Activated T-helper 2 cell treated with anti-CD3 and anti-CD28 coated beads, Interferon-gamma antibody, Interleukin-2, Interleukin-4, amounts not matched to agents 10 μg/mL and 5 μg/mL and 100 μg/mL, durations not matched to agents 14 hours and 24 hours and 36 hours (primary cell): ENCODE data around the gene CRY1. TPM values are rescaled to one million over a fixed set of nuclear protein-coding genes. Genes with fewer than 3 reads are reported as not detected.
"Not testable (repeated sequence)": the region's sequence is repeated elsewhere in the genome, so short reads cannot be mapped to it uniquely, and the experiment has no call there.

Experiments
- DNase-seq: peaks from one replicate; pipeline ENCODE4 v3.0.0; 2021; ENCODE audit warnings: low spot score
- H3K27ac Mint-ChIP-seq: one replicate; pipeline ENCODE4 v1.8.0; 2021; ENCODE audit warnings: mixed read lengths
- H3K27me3 Mint-ChIP-seq: one replicate; pipeline ENCODE4 v1.8.0; 2021; ENCODE audit warnings: low read depth, mixed read lengths
- H3K36me3 Mint-ChIP-seq: one replicate; pipeline ENCODE4 v1.8.0; 2021; ENCODE audit warnings: low read depth, mixed read lengths
- H3K4me1 Mint-ChIP-seq: one replicate; pipeline ENCODE4 v1.8.0; 2021; ENCODE audit warnings: low read depth, mixed read lengths
- H3K4me3 Mint-ChIP-seq: one replicate; pipeline ENCODE4 v1.8.0; 2021; ENCODE audit warnings: low read depth, mild to moderate bottlenecking, moderate library complexity, mixed read lengths
- H3K9me3 Mint-ChIP-seq: one replicate; pipeline ENCODE4 v1.8.0; 2021; ENCODE audit warnings: mixed read lengths
- intact Hi-C: fragments of 100-400 bp; cut with micrococcal nuclease; formaldehyde crosslinking; loops from one replicate; pipeline ENCODE4 v1.15.1; 2023
- total RNA-seq: library from RNA; stranded (reverse); gene quantifications from 2 replicates; pipeline ENCODE4 v1.2.3, GENCODE V29; 2022

Gene CRY1
- total RNA-seq, 1 donor from 2014 or later = 25.4 TPM

DNA sequence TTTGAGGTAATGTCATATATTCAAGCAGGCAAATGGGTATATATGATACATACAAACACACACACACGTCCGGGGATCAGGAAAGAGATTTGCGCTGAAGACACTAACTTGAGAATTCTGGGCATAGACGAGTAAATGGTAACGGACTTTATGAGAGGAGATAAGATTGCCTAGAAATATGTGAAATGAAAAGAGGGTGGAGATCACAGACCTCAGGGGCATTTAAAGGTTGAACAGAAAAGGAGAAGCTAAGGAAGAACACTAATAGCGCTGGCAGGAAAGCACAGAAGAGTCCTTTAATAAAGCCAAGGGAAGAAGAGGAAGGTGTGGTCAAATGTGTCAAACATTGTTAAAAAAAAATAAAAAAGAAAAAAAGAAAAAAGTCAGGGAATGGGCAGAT, 13.1 kb downstream of the CRY1 start:
- no peaks in the 10 kb centered on the region for H3K27me3 Mint-ChIP-seq
- peaks cover 4% of the 10 kb centered on the region for H3K36me3 Mint-ChIP-seq
- no peaks in the 10 kb centered on the region for H3K4me1 Mint-ChIP-seq
- H3K27ac Mint-ChIP-seq = no peak overlapping the region
- peaks cover 13% of the 10 kb centered on the region for H3K9me3 Mint-ChIP-seq
- no peak overlapping the region for H3K4me3 Mint-ChIP-seq
- intact Hi-C loops = no loop called here
- DNase-seq = no peak

DNA sequence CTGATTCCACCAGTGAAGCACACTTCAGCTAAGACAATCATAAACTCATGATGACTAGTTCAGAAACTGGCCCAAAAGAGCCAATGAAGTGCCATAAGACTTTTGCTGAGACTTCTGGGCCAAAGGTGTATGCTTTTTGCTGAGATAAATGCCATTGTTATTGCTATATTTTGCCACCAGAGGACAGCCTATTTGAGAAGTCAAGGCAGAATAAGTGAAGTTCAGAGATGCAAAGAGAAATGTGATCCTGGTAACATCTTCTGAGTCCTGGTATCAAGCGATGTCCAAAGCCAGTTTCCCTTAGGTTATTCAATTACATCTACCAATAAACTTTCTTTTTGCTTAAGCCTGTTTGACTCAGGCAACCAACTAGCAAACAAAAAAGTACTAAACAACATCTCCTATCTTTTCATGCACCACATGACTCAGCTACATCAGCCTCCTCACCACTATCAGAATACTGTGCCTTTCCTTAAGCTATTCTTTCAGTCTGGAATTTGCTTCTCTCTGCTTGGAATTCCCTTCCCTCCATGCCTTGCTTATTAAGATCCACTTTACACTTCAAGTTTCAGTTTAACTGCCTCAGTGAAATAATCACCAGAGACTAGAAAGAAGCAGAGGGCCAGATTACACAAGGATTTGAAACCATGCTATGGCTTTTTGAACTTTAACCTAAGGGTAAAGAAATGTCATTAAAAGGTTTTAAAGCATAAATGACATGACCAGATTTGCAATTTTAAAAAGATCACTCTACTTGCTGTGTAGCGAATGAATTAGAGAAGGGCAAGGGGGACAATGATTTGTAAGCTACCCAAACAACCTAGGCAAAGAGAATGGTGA, 14.0 kb downstream of the CRY1 start:
- intact Hi-C loops = no loop called here
- Mint-ChIP-seq H3K27me3 (no peaks in the 10 kb centered on the region), H3K9me3 (peaks cover 13% of the 10 kb centered on the region), H3K4me1 (no peaks in the 10 kb centered on the region), H3K27ac (no peak overlapping the region), H3K4me3 (no peak overlapping the region), H3K36me3 (peaks cover 4% of the 10 kb centered on the region)
- DNase-seq = no peak

DNA sequence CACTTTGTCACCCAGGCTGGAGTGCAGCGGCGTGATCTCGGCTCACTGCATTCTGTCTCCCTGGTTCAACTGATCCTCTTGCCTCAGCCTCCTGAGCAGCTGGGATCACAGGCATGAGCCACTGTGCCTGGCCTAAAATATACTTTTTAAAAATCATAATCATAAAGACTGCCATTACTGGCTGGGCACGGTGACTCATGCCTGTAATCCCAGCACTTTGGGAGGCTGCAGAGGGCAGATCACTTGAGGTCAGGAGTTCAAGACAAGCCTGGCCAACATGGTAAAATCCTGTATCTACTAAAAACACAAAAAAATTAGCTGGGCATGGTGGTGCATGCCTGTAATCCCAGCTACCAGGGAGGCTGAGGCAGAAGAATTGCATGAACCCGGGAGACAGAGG, 20.1 kb downstream of the CRY1 start:
- H3K4me3 Mint-ChIP-seq, DNase-seq, H3K4me1 Mint-ChIP-seq, intact Hi-C loops, H3K27ac Mint-ChIP-seq, H3K9me3 Mint-ChIP-seq, H3K36me3 Mint-ChIP-seq, H3K27me3 Mint-ChIP-seq: not testable (repeated sequence)

DNA sequence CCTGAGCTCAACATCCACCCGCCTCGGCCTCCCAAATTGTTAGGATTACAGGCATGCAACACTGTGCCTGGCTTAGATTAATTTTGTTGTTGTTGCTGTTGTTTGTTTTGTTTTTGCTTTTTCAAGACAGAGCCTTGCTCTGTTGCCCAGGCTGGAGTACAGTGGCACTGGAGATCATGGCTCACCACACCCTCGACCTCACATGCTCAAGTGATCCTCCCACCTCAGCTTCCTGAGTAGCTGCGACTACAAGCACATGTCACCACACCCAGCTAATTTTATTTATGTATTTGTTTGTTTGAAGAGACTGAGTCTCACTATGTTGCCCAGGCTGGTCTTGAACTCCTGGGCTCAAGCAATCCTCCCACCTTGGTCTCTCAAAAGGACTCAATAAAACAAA, 26.7 kb downstream of the CRY1 start:
- Mint-ChIP-seq H3K36me3 (peaks cover 4% of the 10 kb centered on the region), H3K27me3 (no peaks in the 10 kb centered on the region), H3K9me3 (no peaks in the 10 kb centered on the region), H3K4me1 (peaks cover 5% of the 10 kb centered on the region), H3K4me3 (no peak overlapping the region), H3K27ac (no peak overlapping the region)
- intact Hi-C loops = no loop called here
- DNase-seq = no peak

DNA sequence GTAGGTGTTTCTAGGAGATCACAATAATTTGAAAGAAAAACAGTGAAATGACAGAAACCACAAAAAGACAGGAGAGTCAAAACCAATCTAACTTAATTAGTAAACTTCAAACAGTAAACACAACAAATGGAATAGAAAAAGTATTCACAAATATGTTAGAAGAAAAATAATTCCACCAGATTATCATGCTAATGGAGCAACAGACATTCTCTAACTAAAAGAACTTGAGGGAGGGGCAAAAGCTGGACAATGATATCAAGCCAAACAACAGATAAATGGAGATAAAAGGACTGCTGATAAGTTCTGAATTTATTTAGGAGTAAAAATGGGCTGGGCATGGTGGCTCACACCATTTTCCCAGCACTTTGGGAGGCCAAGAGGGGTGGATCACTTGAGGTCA, 28.7 kb downstream of the CRY1 start:
- Mint-ChIP-seq H3K9me3 (no peaks in the 10 kb centered on the region), H3K36me3 (peaks cover 4% of the 10 kb centered on the region), H3K4me3 (no peak overlapping the region), H3K4me1 (peaks cover 5% of the 10 kb centered on the region), H3K27ac (no peak overlapping the region), H3K27me3 (no peaks in the 10 kb centered on the region)
- DNase-seq = no peak
- intact Hi-C loops = no loop called here

DNA sequence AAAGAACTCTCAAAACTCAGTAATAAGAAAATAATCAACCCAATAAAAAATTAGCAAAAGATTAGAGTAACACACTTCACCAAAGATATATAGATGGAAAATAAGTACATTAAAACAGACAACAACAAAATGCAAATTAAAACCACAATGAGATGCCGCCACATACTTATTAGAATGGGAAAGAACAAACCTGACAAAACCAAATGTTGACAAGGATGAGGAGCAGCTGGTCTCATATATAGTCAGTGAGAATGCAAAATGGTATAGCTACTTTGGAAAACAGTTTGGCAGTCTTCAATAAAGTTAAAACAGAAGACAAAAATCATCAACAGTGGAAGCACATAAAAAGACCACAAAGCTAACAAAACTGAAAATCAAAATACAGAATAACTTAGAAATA, 29.1 kb downstream of the CRY1 start:
- Mint-ChIP-seq H3K4me3 (no peak overlapping the region), H3K9me3 (no peaks in the 10 kb centered on the region)

DNA sequence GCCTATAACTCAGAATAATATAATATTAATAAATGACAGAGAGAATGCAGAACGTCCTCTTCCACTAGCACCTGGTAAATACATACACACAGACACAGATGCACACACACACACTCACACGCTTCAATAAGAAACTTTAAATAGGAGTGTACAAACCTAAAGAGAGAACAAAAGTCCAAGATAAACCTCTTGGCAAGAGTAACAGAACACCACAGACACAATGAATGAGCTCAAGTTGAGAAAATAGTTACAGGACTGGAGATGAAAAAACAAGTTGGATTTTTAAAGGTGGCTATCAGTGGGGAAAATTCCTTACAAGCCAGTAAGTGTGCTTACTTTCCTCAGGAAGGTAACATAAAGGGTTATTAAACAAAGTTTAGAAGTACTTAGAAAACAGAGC, 35.2 kb downstream of the CRY1 start:
- H3K27ac Mint-ChIP-seq = no peak overlapping the region
- H3K4me3 Mint-ChIP-seq = no peak overlapping the region
- intact Hi-C loops = no loop called here
- DNase-seq = no peak
- H3K9me3 Mint-ChIP-seq = peaks cover 6% of the 10 kb centered on the region
- no peaks in the 10 kb centered on the region for H3K36me3 Mint-ChIP-seq
- peaks cover 2% of the 10 kb centered on the region for H3K27me3 Mint-ChIP-seq
- peaks cover 2% of the 10 kb centered on the region for H3K4me1 Mint-ChIP-seq

More for the DNA sequence above, 29.1 kb downstream of the CRY1 start:
- Mint-ChIP-seq H3K4me1 (peaks cover 5% of the 10 kb centered on the region), H3K27ac (no peak overlapping the region), H3K27me3 (no peaks in the 10 kb centered on the region), H3K36me3 (peaks cover 4% of the 10 kb centered on the region)
- intact Hi-C loops = no loop called here
- DNase-seq = no peak

DNA sequence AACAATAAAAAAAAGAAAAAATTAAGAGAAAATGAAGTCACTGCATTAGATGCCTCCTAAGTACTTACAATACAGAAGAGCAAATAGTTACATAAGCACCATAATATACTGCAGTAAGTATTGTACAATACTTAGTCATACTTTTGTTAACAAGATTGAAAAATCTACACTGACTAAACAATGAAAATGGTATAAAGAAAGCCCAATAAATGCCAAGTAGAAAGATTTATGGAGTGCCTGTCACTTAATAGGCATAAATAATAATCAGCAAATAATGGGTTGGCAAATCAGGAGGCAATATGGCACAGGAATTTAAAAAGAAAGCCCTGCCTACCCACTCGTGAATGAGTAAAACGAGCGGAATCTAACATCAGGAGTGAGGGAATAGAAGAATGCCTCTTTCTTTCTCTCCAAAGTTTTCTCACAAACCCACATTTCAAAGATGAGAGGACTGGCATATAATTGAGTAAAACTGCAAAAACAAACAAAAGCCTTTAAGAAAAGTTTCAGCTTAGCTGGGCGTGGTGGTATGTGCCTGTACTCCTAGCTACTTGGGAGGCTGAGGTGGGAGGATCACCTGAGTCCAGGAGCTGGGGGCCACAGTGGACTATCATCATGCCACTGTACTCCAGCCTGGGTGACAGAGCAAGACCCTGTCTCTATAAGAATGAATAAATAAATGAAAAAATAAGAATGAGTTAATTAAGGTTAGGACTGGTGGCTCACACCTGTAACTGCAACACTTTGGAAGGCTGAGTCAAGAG, 36.1 kb downstream of the CRY1 start:
- H3K27me3 Mint-ChIP-seq = peaks cover 2% of the 10 kb centered on the region
- H3K4me1 Mint-ChIP-seq = peaks cover 2% of the 10 kb centered on the region
- H3K9me3 Mint-ChIP-seq = peaks cover 15% of the 10 kb centered on the region
- no peak for DNase-seq
- no peak overlapping the region for H3K4me3 Mint-ChIP-seq
- no peaks in the 10 kb centered on the region for H3K36me3 Mint-ChIP-seq
- H3K27ac Mint-ChIP-seq = no peak overlapping the region
- intact Hi-C loops = no loop called here

DNA sequence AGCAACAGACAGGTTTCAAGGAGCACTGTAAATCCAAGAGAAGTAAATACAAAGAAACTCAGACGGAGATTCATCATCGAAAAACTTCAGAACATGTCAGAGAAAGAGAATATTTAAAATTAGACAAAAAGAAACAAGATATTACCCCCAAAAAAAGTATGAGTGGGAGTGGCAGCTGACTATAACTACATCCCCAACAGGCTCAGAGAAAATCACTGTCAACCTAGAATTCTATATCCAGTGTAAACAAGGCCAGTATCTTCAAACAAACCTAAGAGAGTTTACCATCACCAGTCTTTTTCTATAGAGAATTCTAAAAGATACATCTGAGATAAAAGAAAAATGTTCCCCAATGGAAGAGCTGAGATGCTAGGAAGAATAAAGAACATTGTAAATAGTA, 39.6 kb downstream of the CRY1 start:
- no peaks in the 10 kb centered on the region for H3K36me3 Mint-ChIP-seq
- H3K9me3 Mint-ChIP-seq = peaks cover 19% of the 10 kb centered on the region
- intact Hi-C loops = no loop called here

DNA sequence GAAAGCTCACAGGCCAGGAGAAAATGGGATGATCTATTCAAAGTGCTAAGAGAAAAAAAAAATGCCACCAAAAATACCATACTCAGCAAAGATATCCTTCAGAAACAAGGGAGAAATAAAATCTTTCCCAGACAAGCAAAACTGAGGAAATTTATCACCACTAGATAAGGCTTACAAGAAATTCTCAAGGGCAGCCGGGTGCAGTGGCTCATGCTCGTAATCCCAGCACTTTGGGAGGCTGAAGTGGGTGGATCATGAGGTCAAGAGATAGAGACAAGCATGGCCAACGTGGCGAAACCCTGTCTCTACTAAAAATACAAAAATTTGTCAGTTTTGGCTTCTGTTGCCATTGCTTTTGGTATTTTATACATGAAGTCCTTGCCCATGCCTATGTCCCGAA, 48.2 kb downstream of the CRY1 start:
- Mint-ChIP-seq H3K36me3 (no peaks in the 10 kb centered on the region), H3K4me1 (peaks cover 3% of the 10 kb centered on the region), H3K27ac (no peak overlapping the region), H3K4me3 (no peak overlapping the region), H3K9me3 (peaks cover 20% of the 10 kb centered on the region), H3K27me3 (no peaks in the 10 kb centered on the region)
- no peak for DNase-seq
- intact Hi-C loops = no loop called here

More for the DNA sequence above, 39.6 kb downstream of the CRY1 start:
- H3K27ac Mint-ChIP-seq = no peak overlapping the region
- H3K27me3 Mint-ChIP-seq = peaks cover 2% of the 10 kb centered on the region
- peaks cover 6% of the 10 kb centered on the region for H3K4me1 Mint-ChIP-seq
- DNase-seq = no peak
- no peak overlapping the region for H3K4me3 Mint-ChIP-seq

DNA sequence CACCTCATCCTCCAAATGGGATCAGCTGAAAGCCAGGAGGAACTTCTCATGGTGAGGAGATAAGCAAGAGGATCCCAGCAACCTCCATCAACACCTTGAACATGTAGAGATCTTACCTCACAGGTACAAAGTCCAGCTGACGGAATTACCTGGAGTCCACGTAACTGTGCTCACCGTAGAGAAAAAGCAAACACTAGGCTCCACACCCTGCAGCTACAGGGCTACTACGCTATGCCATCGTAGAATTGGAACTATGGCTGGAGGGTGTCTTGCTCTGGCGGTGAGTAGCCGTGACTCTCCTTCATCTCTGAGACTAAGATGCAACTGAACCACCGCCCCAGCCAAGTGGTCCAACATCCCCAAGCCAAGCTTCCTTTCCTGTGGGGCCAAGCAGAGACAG, 50.5 kb downstream of the CRY1 start:
- DNase-seq = no peak
- no peak overlapping the region for H3K4me3 Mint-ChIP-seq
- no peak overlapping the region for H3K27ac Mint-ChIP-seq
- peaks cover 8% of the 10 kb centered on the region for H3K4me1 Mint-ChIP-seq
- intact Hi-C loops = no loop called here
- H3K36me3 Mint-ChIP-seq = peaks cover 2% of the 10 kb centered on the region
- H3K27me3 Mint-ChIP-seq = no peaks in the 10 kb centered on the region
- peaks cover 14% of the 10 kb centered on the region for H3K9me3 Mint-ChIP-seq

DNA sequence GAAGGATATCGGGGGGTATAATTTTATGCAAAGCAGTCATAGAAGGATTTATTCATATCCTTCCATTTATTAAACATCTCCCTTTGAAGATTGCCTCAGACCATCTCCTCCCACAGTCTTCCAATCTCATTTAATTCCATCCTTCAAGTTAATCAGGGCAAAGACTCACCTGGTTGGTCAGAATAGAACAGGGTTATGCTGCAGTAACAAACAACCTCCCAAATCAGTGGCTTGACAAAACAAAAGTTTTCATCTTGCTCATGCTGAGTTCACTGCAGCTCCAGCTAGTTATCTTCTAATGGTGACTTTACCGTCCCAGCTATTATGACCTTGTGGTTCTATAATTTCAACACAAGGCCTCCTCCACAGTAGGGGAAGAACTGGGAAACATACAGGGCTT, 57.6 kb downstream of the CRY1 start:
- no peaks in the 10 kb centered on the region for H3K27me3 Mint-ChIP-seq
- H3K36me3 Mint-ChIP-seq = peaks cover 10% of the 10 kb centered on the region
- H3K4me3 Mint-ChIP-seq = no peak overlapping the region
- DNase-seq = no peak
- peaks cover 3% of the 10 kb centered on the region for H3K9me3 Mint-ChIP-seq
- H3K4me1 Mint-ChIP-seq = peaks cover 5% of the 10 kb centered on the region
- no peak overlapping the region for H3K27ac Mint-ChIP-seq
- intact Hi-C loops = no loop called here
